Measurements from ENCODE around the gene PPP2R3B.
"Not testable (repeated sequence)": the region's sequence is repeated elsewhere in the genome, so short reads cannot be mapped to it uniquely, and the experiment has no call there.

Gene PPP2R3B, protein sequence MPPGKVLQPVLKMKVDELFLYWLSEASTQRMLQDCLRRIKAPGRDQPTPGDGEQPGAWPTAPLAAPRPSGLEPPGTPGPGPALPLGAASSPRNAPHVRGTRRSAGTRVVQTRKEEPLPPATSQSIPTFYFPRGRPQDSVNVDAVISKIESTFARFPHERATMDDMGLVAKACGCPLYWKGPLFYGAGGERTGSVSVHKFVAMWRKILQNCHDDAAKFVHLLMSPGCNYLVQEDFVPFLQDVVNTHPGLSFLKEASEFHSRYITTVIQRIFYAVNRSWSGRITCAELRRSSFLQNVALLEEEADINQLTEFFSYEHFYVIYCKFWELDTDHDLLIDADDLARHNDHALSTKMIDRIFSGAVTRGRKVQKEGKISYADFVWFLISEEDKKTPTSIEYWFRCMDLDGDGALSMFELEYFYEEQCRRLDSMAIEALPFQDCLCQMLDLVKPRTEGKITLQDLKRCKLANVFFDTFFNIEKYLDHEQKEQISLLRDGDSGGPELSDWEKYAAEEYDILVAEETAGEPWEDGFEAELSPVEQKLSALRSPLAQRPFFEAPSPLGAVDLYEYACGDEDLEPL

GRCh38 chrX:386768-387575 lies at the start of gene PPP2R3B:
Gene PPP2R3B, minus strand, starts transcription at chrX:386907. Its CDS starts 216 bp downstream, at chrX:386691.
- no peak for DNase-seq

GRCh38 chrX:435536-436122 lies 48.9 kb upstream of the PPP2R3B start:
- DNase-seq, result no peak

- no peak for DNase-seq
These were observed 48.2 kb upstream of the PPP2R3B start for GRCh38 chrX:434946-435345.

GRCh38 chrX:433771-434170 lies 47.1 kb upstream of the PPP2R3B start:
- no peak for DNase-seq

GRCh38 chrX:432666-433065 lies 46.0 kb upstream of the PPP2R3B start:
- DNase-seq, result not testable (repeated sequence)

DNA sequence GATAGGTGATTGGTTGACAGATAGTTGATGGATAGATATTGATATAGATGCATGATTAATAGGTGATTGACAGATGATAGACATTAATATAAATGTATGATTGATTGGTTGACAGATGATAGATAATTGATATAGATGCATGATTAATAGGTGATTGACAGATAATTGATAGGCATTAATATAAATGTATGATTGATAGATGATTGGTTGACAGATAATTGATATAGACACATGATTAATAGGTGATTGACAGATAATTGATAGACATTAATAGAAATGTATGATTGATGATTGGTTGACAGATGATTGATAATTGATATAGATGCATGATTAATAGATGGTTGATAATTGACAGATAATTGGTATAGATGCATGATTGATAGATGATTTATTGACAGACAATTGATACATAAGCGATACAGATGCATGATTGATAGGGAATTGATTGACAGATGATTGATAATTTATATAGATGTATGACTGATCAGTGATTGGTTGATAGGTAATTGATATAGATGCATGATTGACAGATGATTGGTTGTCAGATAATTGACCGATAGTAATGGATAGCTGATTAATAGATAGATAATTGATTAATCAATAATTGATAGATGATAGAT lies 44.9 kb upstream of the PPP2R3B start:
- DNase-seq, result no peak

DNA sequence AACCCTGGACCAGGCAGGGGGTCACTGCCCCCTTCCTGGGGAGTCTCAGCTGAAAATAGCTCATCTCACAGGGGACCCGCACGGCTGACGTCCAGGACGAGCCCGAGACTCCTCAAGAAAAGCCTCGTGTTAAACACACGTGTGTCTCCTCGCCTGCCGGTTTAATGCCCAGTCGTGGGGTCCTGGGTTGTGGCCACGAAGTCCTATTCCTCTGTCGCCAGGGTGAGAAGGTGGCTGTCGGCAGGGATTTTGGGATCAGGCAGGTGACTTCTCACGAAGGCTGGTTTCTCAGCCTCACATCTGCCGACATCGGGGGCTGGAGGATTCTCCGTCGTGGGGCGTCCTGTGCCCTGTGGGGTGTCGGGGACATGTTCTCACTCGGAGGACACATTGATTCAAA lies 44.3 kb upstream of the PPP2R3B start:
- no peak for DNase-seq

DNA sequence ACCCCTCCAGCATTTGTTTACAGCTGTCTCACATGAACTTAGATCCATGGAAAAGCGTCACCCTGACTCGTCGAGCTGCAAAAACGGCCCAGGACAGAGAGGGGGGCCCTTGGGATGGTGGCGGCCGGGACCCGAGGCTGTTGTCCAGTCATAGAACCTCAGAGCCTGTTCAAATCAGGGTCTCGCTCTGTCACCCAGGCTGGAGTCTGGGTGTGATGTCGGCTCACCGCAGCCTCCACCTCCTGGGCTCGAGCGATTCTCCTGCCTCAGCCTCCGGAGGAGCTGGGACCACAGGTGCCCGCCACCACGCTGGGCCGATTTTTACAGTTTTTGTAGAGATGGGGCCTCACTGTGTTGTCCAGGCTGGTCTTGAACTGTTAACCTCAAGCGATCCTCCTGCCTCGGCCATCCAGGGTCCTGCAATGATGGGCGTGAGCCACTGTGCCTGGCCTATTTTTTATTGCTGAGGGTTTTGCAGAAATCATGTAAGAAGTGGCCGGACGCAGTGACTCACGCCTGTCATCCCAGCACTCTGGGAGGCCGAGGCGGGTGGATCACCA lies 42.6 kb upstream of the PPP2R3B start:
- no peak for DNase-seq

DNA sequence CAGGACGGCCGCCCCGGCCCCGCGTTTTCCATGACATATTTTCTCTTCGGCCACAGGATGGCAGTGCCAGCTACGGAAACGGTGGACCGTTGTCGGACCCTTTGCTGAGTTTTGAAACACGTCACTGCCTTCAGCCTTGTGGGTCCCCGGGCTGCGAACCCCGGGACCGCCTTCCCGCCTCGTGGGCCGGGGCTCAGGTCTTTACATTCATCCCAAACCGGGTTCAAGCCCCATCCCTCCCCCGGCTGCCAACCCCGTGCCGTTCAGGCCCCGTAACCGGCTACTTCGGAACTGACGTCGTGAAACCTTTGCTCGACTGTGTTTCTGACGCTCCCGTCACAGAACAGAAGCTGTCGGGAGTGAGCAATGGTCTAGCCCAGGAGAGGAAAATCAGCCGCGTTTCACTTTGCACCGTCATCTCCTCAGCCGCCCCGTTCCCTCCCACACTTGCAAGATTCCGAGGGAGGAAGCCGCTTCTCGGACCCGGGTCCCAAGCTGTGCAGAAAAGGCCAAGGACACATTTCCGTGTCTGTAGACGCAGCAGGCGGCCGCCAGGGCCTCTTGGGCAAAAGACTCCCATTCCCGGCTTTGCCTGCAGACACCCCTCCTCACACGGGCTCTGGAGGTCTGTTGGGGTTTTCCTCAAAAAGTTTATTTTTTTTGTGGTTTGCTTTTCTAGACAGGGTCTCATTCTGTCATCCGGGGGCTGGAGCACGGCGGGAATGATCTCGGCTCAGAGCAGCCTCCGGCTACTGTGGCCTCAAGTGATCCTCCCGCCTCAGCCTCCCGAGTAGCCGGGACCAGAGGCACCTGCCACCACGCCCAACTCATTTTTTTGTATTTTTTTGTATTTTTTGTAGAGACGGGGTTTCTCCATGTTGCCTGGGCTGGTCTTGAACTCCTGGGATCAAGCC lies 41.4 kb upstream of the PPP2R3B start:
- no peak for DNase-seq

- no peak for DNase-seq
These were observed 40.2 kb upstream of the PPP2R3B start for GRCh38 chrX:426881-427280.

- no peak for DNase-seq
These were observed 38.3 kb upstream of the PPP2R3B start for GRCh38 chrX:425056-425455.

DNA sequence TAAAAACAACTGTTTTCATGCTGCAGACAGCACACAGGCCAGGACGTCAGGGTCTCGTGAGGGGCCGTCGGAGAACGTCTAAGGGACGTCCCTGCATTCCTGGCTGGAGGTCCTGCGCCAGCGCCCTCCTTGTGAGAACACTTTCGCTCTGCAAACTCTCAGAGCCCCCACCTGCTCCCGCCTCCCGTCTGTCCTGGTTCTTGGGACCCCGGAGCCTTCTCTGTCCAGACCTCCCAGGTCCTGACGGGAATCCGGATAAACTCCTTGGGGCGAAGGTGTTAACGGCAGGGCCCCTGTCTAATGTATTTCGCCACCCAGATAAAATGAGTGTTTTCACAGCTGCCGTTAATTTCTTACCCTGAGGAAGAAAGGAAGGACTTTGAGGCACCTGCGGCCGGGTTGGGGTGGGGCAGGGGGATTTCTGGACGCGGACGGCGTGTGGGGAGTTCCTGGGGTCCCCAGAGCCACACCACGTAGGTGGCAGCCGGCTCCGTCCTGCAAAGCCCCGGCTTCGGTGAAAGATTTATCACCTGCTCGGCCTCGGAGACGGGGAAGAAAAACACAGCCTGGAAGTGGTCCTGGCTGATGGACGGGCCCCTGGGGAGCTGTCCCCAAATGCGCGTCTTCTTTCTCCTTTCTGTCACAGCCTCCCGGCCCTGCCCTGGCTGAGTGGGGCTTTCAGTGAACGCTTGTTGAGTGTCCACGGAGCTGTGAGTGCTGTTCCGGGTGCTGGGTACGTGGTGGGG lies 35.1 kb upstream of the PPP2R3B start:
- DNase-seq, result no peak

- no peak for DNase-seq
These were observed 34.0 kb upstream of the PPP2R3B start for GRCh38 chrX:420496-421223.

DNA sequence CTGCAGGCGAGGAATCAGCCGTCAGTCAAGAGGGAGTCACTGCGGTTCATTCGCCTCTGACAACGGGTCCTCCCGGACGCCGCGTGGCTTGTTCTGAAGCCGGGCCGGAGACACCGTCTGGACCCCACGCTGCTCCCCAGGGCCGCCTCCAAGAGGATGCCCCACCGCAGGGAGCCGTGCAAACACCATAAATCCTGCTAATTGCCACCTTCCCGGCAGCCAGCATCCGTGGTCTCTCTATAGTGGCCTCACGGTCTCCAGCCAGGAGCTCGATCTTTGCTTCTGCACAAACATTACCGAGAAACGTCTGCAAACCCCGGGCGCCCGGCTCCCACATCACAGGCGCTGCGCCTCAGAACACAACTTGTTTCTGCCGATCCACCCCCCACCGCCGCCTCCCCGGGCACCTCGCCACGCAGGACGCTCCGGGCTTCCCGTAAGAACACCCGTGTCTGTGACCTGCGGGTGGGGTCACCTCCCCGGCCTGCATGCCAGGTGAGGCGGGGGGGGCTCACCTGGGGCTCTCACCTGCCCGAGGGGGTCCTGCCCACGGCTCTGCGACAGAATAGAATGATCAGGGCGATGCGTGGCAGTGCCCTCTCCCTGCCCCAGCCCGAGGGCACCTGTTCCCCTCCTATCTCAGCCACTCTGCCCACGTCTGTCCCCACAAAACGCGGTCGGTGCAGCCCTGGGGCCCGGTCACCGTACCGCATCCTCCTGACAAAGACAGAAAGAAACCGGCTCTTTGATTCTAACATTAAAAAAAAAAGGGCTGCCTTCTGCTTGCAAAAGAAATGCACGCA lies 32.4 kb upstream of the PPP2R3B start:
- no peak for DNase-seq

- DNase-seq, result not testable (repeated sequence)
These were observed 28.8 kb upstream of the PPP2R3B start for GRCh38 chrX:415498-415897.

DNA sequence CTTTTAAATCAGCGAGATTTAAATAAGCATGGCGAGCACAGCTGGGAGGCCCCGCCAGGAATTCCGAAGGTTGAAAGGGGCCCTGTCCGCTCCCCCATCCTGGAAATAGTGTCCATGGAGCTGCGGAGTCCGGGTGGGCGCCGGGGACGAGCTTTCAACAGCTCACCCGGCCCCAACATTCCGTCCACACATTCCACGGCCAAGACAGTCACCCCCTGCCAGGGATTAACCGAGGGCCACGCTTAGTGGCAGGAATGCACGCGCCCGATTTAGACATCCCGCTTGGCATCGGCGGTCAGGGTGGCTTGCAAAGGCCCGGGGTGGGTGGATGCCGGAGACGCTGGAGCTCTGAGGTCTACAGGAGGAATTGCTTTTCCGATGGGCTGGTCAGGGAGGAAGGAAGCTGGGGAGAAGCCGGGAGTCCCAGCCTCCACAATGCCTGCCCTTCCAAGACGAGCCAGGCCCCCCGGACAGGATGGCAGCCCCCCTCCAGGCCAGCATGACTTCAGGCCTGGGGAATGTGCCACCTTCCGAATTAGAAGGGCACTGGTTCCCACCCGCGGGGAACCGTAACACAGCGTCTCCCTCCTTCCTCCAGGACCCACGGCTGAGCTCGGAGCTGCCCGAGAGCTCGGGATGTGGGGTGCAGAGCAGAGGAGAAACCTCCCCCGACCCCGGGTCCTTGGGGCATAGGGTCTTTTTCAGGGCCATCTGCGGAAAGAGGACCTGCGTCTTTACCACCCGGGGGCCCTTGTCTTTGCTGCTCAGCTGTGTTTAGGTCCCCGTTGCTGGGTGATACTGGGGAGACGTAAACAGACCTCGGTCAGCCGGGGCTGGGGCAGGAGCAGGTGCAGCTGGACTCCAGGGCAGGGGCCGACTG lies 26.9 kb upstream of the PPP2R3B start:
- DNase-seq, result no peak

DNA sequence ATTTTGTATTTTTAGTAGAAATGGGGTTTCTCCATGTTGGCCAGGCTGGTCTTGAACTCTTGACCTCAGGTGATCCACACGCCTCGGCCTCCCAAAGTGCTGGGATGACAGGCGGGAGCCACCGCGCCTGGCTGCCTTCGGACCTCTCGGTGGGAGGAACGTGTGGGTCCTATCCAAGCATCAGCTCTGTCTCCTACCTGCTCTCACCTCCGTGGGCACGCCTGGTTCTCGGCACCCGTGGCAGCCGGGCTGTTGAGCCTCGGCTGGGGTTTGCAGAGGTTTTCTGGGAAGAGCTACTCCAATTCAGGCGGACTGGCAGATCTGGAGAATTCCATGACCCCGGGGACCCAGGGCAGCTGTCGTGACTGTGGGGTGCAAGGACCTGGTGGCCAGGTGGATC lies 23.6 kb upstream of the PPP2R3B start:
- DNase-seq, result no peak

DNA sequence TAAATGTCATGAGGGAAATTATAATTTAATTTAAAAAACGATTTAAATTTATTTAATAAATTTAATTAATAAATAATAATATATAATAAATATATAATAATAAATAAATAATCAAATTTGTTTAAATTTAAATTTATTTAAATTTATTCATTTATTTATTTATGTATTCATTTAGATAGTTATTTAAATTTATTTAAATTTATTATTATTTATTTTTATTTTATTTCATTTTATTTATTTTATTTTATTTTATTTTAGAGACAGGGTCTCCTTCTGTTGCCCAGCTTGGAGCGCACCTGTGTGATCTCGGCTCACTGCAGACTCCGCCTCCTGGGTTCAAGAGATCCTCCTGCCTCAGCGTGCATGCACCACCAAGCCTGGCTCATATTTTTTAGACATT lies 18.4 kb upstream of the PPP2R3B start:
- no peak for DNase-seq
